HG03108 (cell line): ENCODE measurements around the gene TGFB3.

Experiments
- ATAC-seq: cut with Tn5 transposase; IDR thresholded peaks from one replicate; pipeline ENCODE4 v1.9.1; 2021; ENCODE audit warnings: moderate library complexity; ENCODE audit not compliant: unreplicated experiment

The TGFB3 gene

GRCh38 chr14:75910048-75910447, 71.7 kb downstream of the TGFB3 start:
- no peak for ATAC-seq

GRCh38 chr14:75909630-75910029, 72.2 kb downstream of the TGFB3 start:
- no peak for ATAC-seq
